HG03342 (cell line): ENCODE data around the gene RHBDF2.
A peak's percentile ranks its signal among the peaks of the same experiment; 100 is the strongest.
"Not testable (repeated sequence)": the region's sequence is repeated elsewhere in the genome, so short reads cannot be mapped to it uniquely, and the experiment has no call there.

Experiments used
- ATAC-seq: cut with Tn5 transposase; IDR thresholded peaks from one replicate; pipeline ENCODE4 v1.9.1; 2021; ENCODE audit warnings: mild to moderate bottlenecking, moderate library complexity; ENCODE audit not compliant: unreplicated experiment

RHBDF2 gene

DNA sequence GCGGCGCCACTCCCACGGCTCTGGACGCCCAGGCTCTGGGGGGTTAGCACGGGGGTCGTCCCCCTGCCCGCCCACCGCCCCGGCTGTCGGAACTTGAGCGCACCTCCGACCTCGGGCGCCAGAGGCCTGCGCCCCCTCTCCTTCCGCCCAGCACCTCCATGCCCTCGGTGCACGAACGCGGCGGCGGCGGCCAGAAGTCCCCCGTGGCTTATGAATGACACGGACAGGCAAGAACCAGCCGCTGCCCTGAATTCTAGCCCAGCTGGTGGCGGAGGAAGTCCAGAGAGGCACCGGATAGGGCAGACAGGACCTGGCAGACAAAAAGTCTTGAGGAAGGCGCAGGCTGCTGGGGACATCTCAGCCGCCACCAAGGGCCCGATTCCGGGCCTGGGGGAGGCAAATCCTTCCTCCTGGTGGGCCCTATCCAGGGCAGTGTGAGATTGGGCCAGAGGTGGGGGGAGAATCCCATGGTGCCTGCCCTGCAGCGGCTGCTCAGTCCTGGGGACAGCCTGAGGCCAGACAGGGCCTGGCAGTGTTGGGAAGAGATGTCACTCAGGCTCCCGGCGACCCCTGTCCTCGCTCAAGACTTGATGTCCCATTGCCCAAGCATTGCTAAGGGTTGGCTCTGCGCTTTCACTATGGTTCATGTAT, 37.2 kb upstream of the RHBDF2 start:
- ATAC-seq, result no peak

DNA sequence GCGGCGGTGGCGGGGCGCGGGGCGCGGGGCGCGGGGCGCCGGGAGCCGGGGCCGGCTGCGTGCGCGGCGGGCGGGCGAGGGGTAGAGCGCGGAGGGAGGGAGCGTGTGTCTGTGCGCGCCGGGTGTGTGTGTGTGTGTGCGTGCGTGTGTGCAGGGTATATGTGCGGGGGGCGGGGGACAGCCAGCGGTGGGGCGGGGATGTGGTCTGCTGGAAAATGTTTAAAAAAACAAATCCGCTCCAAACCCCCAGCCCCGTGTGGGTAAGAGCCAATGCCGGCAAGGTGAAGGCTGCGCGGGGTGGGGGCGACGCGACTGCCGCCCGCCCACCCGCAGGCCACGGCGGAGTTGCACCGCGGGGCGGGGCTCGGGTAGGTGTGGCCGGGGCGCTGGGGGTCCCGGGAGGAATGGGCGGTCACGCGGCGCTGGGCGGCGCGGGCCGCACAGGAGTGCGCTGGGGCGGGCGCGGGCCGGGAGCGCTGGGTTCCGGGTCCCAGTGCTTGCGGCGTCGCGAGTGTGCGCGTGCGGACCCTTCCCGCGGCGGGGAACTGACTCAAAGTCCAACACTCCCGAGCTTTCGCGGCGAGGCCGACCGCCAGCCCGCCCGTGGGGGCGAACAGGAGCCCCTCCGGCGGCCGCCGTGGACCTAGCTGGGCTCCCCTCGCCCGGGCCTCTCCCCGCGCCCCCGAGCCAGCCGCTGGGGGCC, 36.5 kb upstream of the RHBDF2 start, which contains the start of gene CYGB:
TSS of gene CYGB (minus strand) at position 132 of the 703 bp plus-strand sequence. CDS start 167 bp downstream, outside the sequence.
- no peak for ATAC-seq

DNA sequence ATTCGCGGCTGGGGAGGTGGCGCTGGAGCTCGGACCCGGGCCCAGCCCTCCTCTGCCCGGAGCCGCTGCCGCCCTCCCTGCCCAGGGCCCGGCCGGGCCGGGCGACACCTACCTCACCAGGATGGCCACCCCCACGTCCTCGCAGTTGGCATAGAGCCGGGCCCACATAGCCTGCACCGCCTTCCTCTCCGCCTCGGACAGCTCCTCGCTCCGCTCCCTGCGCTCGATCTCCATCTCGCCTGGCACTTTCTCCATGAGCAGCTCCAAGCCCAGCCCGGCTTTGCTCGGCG, 36.0 kb upstream of the RHBDF2 start:
- ATAC-seq, result no peak

DNA sequence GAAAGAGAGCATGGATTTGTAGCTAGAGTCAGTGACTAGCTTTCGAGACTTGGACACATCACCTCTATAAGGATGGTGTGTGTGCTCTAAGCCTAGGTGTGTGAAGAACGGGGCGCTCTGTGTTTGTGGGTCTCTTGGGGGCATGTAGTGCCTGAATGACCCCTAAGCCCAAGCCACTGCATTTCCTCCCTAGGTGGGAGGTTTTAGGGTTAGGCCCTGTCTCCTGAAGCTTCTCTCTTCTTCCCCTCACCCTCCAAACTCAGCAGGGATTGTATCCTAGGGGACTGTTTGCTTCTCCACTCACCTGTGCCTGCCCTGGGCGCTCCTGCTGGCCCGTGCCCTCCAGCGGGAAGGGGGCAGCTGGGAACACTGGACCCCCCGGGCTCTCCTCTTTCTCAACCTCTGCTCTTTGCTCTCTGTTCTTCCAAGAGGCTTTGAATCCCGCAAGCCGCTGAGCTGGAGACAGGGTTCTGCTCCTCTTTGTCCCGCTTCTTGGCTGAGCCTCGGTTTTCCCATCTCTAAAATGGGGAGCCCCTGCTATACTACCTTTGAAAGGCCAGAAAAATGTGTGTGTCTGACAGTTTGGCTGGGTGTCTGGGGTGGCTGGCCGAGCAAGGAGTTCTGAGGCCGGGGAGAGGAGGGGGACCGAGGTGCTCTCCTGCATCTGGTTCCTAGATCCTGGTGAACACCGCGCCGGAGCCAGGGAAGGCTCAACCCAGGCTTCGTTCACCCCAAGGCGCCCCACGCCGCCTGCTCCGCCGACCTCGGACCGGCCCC, 35.5 kb upstream of the RHBDF2 start:
- no peak for ATAC-seq

DNA sequence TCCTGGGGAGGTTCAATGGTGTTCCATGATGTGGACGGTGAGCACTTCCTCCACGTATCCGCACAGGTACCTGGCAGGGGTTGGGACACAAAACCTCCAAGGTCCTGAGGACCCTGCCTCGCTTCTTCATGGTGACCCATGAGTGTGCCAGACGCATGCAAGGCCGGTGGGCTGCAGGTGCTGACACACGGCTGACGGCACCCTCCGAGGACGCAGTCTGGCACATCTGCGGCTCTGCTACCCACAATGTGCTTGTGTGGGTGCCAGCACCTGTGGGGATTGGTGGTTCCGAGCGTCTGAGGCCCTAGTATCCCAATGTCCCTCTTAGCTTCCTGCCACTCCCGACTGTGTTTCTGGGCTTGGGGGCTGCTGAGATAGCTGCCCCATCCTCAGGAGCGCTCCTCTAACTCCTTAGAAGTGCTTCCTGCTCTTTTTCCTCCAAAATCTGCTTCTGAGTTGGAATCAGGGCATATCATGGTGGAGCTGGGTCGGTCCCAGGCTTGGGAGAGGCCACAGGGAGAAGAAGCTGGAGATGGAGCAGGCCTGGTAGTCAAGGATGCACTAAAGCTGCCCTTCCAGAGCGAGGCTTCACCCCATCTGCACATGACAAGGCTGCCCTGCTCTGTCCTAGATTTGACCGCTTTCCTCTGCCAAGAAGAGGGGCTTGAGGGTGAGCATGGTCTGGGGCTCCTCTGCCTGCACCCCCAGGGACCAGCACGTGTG, 34.7 kb upstream of the RHBDF2 start:
- no peak for ATAC-seq

DNA sequence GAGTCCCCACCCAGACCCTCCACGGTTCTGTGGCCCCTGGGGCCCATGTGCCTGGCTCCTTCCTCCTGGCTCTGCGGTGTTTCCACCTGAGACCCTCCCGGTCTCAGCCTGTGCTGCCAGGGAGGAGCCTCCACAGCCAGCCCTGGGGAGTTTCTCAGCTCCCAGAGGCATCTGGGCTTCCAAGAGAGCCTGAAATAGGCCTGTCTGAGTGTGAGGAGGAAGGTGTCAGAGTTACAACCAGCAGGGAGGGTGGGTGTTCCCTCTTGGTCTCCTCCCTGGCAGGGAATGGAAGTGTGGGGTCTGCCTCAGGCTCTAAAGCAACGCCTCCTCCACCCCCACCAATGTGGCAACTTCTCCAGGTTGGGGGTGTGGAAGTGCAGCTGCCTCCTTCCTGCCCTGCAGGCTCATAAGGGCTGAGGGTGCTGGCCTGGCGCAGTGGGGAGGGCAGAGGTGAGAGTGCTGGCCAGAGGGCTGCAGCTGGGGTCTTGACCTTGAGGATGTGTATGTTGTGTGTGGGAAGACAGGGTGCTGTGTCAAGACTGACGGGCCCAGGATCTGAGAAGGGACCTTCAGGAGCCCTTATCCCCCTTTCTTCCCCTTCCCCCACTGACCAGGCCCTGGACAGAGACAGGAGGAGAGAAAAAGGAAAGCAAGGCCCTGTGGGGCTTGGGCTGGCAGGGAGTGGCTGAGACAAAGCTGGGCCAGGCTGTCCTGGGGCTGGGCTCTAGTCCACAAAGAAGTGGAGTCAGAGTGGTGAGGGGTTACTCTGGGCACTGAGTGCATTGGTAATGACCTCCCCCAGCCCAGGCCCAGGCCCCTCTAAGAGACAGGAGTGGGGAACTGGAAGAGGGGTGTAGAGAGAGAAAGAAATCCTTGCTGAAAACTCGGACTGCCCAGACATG, 33.9 kb upstream of the RHBDF2 start:
- ATAC-seq, result no peak

DNA sequence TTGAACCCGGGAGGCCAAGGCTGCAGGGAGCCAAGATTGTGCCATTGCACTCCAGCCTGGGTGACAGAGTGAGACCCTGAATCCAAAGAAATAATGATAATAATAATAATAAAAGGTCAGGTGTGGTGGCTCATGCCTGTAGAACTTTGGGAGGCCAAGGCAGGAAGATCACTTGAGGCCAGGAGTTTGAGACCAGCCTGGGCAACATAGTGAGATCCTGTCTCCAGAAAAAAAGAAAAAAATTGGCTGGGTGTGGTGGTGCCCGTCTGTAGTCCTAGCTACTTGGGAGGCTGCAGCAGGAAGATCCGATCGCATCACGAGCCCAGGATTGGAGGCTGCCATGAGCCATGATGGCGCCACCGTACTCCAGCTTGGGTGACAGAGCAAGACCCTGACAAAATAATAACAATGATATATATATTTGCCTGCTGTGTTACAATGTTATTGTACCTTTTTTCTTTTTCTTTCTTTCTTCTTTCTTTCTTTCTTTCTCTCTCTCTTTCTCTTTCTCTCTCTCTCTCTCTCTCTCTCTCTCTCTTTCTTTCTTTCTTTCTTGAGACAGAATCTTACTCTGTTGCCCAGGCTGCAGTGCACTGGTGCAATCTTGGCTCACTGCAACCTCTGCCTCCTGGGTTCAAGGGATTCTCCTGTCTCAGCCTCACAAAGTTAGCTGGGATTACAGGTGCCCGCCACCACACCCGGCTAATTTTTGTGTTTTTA, 32.6 kb upstream of the RHBDF2 start:
- ATAC-seq, result not testable (repeated sequence)

DNA sequence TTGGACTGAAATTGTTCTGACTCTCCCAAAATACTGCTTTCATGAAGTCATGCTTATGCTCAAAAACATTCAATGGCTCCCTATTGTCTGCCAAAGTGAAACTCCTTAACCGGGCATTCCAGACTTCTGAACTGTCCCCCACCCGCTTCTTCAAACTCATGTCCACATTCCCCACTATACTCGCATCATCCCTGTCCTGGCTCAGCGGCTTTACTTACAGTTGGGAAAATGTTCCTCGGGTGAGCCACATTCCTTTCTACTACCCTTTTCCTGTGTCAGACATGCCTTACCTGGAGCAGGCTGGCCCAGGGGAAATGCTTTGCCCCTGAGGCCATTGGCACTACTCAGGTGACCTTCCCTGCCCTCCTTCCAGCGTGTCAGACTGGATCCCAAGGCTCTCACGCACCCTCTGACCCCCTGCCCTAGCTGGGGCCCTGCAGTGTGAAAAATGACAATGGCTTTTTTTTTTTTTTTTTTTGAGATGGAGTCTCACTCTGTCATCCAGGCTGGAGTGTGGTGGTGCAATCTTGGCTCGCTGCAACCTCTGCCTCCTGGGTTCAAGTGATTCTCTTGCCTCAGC, 30.9 kb upstream of the RHBDF2 start:
- ATAC-seq, result no peak

DNA sequence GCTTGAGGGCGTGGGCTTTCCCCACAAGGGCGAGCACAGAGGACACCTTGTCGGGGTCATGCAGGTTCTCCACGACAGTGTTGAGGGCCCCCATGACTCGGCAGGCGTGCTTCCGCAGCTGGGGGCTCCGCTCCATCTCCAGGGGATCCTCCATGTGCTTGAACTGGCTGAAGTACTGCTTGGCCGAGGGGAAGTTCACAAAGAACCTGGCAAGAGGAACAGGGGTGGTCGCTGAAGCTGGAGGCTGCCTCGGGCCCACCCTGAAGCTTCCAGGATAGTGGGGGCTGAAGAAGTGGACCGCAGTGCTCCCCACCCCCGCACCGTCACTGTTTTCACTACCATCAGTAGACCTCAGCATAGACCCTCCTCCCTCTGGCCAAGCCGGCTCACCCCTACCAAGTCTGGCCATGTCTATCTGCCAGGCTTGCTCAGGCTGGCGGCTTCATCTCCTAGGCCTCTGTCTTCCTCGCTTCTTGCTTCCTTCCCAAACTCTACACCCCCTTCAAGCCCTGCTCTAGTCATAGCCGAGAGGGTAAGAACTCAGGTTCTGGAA, 30.3 kb upstream of the RHBDF2 start:
- ATAC-seq, result no peak

DNA sequence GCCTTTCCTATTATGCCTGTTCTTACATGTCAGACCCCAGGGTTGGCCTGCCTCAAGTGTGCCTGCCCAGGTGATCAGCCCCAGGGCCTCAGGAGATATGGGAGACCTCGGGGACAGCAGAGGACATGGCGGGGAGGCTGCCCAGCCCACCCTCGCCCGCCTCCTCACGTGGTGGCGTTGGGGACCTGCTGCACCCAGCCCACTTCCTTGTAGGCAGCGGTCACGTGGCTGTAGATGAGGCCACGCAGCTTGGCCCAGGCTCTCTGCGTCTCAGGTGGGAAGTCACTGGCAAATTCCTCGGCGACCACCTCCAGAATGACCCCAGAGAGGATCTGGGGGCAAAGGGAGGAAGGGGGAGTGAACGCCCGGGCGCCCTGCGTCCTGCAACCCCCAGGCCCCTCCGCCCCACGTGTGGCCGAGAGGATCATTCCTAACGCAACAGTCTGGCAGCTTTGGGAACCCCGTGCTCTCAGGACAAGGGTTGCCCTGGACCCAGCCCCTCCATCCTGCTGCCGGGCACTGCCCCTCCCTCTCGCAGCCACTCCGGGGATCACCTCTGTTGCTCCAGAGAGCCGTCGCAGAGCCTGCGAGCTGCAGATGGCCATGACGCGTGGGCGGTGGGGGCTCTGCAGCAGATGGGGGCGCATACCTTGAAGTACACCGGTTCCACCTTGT, 29.7 kb upstream of the RHBDF2 start:
- no peak for ATAC-seq

DNA sequence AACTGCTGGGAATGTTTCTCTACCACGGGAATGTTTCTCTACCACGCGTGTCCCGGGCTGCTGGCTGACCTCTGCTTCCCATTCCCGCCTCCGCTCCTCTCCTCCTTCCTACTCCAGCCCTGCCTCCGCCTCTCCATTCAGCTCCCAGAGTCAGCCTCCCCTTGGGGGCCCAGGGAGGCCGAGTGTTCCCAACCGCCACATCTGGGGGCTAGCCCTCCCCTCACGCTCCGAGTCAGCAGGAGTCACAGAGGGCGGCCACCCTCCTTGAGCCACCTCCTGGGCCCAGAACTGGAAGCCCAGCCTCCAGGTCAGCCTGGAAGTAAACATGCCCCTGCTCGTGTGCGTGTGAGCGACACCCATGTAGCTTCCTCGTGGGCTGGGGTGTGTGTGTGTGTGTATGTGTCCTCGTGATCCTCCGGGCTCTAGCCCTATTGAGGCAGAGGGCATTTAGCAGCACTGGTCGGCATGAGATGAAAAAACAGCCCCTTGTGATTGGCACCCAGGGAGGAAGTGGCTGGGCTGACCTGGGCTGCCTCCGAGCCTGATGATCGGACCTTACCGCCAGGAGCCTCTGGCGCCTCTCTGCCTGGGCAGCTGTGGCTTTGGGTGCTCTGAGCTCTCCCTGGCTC, 29.0 kb upstream of the RHBDF2 start:
- ATAC-seq, result no peak

DNA sequence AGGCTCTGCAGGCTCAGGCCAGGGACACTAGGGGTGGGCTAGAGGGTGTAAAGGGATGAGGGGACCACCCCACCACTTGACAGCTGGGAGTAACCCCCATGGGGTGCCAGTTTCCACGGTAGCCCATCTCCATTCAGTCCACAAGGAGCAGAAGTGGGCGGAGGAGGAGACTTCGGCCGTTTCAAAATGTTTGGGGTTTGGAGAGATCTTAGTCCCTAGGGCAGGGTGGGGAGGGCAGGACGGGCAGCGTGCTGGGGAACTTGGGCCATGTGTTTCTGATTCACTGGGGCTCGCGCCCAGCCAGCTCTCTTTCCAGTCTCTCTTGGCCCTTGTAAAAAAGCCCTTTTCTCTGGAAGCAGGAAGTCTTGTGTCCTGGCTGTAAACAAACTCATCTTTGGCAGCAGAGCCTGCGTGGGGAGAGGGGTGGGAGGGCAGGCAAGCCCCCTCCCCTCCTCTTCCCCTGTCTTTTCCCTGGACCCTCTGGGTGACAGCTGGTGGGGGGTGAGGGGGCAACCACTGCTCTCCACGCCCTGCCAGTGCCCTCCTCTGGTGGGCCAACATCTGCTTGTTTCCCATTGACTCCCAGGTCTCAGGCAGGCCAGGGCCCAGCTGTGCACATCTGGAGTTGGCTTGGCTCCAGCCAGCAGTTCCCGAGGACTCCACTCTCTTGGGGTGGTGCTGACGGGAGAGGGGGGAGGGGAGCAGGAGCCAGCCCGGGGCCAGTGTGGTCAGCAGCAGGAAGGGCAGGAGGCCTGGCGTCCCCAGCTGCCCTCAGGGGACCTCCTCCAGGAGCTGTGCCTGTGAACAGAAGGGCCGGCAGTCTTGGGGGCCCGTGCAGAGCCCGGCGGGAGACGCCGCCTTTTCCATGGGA, 28.2 kb upstream of the RHBDF2 start:
- ATAC-seq, result no peak

DNA sequence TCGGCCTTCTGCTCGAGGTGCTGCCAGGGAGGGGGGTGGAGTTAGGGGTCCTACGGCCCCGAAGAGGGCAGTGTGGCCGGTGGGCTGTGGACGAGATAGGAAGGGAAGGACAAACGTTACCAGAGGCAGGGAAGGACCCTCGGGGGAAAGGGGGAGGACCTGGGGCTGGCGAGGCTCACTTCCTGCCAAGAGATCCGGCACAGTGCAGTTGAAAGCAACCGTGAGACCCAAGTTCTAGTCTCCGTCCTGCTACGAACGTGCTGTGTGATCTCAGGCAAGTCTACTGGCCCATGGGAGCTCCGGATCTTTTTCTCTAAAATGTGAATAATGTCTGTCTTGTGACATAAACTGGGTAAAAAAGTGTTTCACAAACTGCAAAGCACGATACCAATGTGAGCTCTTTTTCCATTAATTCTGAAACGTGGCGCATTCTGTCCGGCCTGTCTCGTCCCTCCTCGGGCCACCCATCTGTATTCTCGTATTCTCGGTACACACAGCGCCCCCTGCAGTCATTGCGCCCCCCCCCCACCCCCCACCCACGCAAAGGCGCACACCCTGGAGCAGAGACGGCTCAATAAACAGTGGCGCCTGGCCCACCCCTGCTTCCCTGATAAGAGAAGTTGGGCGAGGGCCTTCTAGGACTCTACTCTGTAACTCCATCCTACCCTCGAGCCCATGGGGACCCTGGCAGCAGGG, 27.5 kb upstream of the RHBDF2 start:
- ATAC-seq, result no peak

DNA sequence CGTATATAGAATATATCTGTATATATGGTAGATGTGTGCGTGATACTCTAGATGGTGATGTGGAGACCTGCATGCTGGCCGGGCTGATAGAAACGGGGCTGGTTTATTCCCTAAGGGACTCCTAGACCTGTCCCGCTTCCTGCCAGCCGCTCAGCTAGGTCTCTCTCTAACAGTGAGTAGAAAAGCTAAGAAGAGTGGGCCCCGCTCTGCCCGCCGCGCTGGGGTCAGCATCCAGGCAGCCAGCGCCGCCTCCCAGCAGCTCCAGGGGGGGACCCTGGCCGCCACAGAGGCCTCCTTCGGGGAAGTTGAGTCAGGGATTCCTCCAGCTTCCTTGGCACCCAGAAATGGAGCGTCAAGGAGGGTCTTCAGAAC, 26.9 kb upstream of the RHBDF2 start:
- ATAC-seq, result peak; percentile 45

DNA sequence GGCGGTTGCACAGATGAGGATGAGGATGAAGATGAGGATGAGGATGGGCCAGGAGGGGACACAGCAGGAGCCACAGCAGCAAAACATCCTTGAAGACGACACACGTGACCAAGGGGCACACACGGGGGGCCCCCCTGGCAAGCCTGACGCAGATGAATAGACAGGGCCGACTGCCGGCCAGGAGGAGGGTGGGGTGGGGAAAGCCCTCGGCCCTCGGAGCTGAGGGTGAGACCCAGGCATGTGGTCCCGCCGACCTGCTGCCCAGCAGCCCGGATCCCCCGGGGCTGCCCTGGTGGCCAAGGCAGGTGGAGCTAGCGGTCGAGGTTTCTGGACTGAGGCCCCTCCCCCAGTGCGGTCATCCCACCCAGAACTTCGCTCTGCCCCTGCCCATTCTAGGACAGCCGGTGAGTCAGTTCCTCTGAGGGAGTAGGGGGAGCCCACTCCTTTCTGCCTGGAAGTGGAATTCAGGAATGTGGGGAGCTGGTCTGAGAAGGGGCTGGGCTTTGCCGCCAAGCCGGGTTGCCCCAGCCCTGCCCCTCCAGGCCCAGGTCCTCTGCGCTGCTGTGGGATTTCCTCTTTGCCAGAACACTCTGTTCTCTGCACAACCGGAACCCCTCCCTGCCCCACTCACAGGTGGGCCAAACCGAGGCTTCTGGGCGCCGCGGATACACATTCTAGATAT, 26.3 kb upstream of the RHBDF2 start:
- ATAC-seq, result peak; percentile 41

DNA sequence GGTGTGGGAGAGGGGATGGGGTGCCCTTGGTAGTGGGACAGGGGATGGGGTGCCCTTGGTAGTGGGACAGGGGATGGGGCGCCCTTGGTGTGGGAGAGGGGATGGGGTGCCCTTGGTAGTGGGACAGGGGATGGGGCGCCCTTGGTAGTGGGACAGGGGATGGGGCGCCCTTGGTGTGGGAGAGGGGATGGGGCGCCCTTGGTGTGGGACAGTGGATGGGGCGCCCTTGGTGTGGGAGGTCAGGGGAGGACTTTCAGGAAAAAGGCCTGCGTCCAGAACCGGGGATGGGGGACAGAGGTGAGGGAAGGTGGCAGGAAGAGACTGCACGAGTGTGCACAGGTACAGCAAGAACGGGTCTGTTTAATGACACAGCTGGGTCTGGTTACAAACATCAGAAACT, 25.8 kb upstream of the RHBDF2 start:
- ATAC-seq, result not testable (repeated sequence)
